ENCODE results near the gene MORC3. TPM values are rescaled to one million over a fixed set of nuclear protein-coding genes. Genes with fewer than 3 reads are reported as not detected.
"Not testable (repeated sequence)": the region's sequence is repeated elsewhere in the genome, so short reads cannot be mapped to it uniquely, and the experiment has no call there.

MORC3 gene
- total and polyA plus RNA-seq, 12 donors = 12.5 to 32.4 (median 23.6) TPM

- 90 to 93% (median 91%) methylated on average over 5 of the region's 5 CpGs for WGBS, 4 donors
- no peak for DNase-seq
- no peaks in the 10 kb centered on the region for H3K4me1 ChIP-seq (replicated peaks in 1 of 2)
These were observed 77.6 kb downstream of the MORC3 start for GRCh38 chr21:36397606-36398005.

GRCh38 chr21:36399736-36400135, 79.7 kb downstream of the MORC3 start:
- H3K4me3 ChIP-seq; intact Hi-C loops (cut with DNase I); H3K9me3 ChIP-seq (replicated peaks in 1 of 3); H3K27ac ChIP-seq; H3K4me1 ChIP-seq (replicated peaks in 1 of 2); DNase-seq; H3K27me3 ChIP-seq; H3K36me3 ChIP-seq (replicated peaks in 1 of 2): not testable (repeated sequence)
- WGBS, 4 donors = 97 to 100% (median 99%) methylated on average over 8 to 9 of the region's 9 CpGs

More at GRCh38 chr21:36397606-36398005, 77.6 kb downstream of the MORC3 start:
- Histone ChIP-seq H3K27me3 (no peaks in the 10 kb centered on the region), H3K9me3 (replicated peaks in 1 of 3) (no peaks in the 10 kb centered on the region), H3K36me3 (replicated peaks in 1 of 2) (no peaks in the 10 kb centered on the region), H3K27ac (no peak overlapping the region), H3K4me3 (no peak overlapping the region)
- intact Hi-C loops (cut with DNase I) = no loop called here
- no peak for TF ChIP-seq POLR2A (IDR thresholded peaks at IDR 0.05)
- no peak for TF ChIP-seq CTCF (IDR thresholded peaks at IDR 0.05)

GRCh38 chr21:36400719-36401118, 80.7 kb downstream of the MORC3 start:
- Histone ChIP-seq H3K4me3 (no peak overlapping the region), H3K4me1 (replicated peaks in 1 of 2) (no peaks in the 10 kb centered on the region), H3K27ac (no peak overlapping the region), H3K27me3 (no peaks in the 10 kb centered on the region), H3K36me3 (replicated peaks in 1 of 2) (no peaks in the 10 kb centered on the region), H3K9me3 (replicated peaks in 1 of 3) (no peaks in the 10 kb centered on the region)
- intact Hi-C loops (cut with DNase I) = no loop called here
- WGBS, 4 donors = 94 to 100% (median 96%) methylated on average over 7 to 8 of the region's 8 CpGs
- TF ChIP-seq CTCF (IDR thresholded peaks at IDR 0.05) (no peak), POLR2A (IDR thresholded peaks at IDR 0.05) (no peak)
- no peak for DNase-seq

GRCh38 chr21:36402339-36402738, 82.3 kb downstream of the MORC3 start:
- no peak overlapping the region for H3K4me3 ChIP-seq
- TF ChIP-seq CTCF (IDR thresholded peaks at IDR 0.05) (no peak), POLR2A (IDR thresholded peaks at IDR 0.05) (no peak)
- no peaks in the 10 kb centered on the region for H3K27me3 ChIP-seq
- no peak overlapping the region for H3K27ac ChIP-seq
- DNase-seq = no peak
- 93 to 100% (median 96%) methylated on average over 1 of the region's 1 CpG for WGBS, 4 donors
- no peaks in the 10 kb centered on the region for H3K4me1 ChIP-seq (replicated peaks in 1 of 2)
- no peaks in the 10 kb centered on the region for H3K9me3 ChIP-seq (replicated peaks in 1 of 3)
- intact Hi-C loops (cut with DNase I) = no loop called here
- H3K36me3 ChIP-seq (replicated peaks in 1 of 2) = no peaks in the 10 kb centered on the region

- 94 to 97% (median 95%) methylated on average over 4 to 5 of the region's 5 CpGs for WGBS, 4 donors
- Histone ChIP-seq H3K36me3 (replicated peaks in 1 of 2) (no peaks in the 10 kb centered on the region), H3K4me1 (replicated peaks in 1 of 2) (no peaks in the 10 kb centered on the region), H3K27me3 (no peaks in the 10 kb centered on the region), H3K27ac (no peak overlapping the region), H3K9me3 (replicated peaks in 1 of 3) (no peaks in the 10 kb centered on the region), H3K4me3 (no peak overlapping the region)
- DNase-seq = no peak
- intact Hi-C loops (cut with DNase I) = no loop called here
- TF ChIP-seq CTCF (IDR thresholded peaks at IDR 0.05) (no peak), POLR2A (IDR thresholded peaks at IDR 0.05) (no peak)
These were observed 83.7 kb downstream of the MORC3 start for GRCh38 chr21:36403713-36404112.
